Trophoblast cell (in vitro differentiated cells and primary cell): Measurements from ENCODE around the gene STAT2.

ENCODE experiments used
- DNase-seq, 2 donors: peaks; one replicate each; pipeline ENCODE4 v3.0.0-alpha.2; 2016
- H2AFZ ChIP-seq: 2 replicates; pipeline ENCODE4 v1.6.1; 2013; ENCODE audit warnings: low read length, moderate library complexity, mild to moderate bottlenecking; ENCODE audit not compliant: insufficient read depth, poor library complexity
- H2AK5ac ChIP-seq: 2 replicates; pipeline ENCODE4 v1.6.1; 2013; ENCODE audit warnings: mild to moderate bottlenecking, low read length
- H2BK120ac ChIP-seq: 2 replicates; pipeline ENCODE4 v1.6.1; 2013; ENCODE audit warnings: low read length, mild to moderate bottlenecking, moderate library complexity; ENCODE audit not compliant: insufficient read depth, poor library complexity
- H2BK12ac ChIP-seq: 2 replicates; pipeline ENCODE4 v1.6.1; 2013; ENCODE audit warnings: mild to moderate bottlenecking, low read length, moderate library complexity
- H2BK5ac ChIP-seq: 2 replicates; pipeline ENCODE4 v1.6.1; 2013; ENCODE audit warnings: low read length, low read depth, moderate library complexity, mild to moderate bottlenecking; ENCODE audit not compliant: poor library complexity
- H3K14ac ChIP-seq: 2 replicates; pipeline ENCODE4 v1.6.1; 2013; ENCODE audit warnings: mild to moderate bottlenecking, low read length
- H3K18ac ChIP-seq: 2 replicates; pipeline ENCODE4 v1.6.1; 2013; ENCODE audit warnings: mild to moderate bottlenecking, low read length
- H3K23ac ChIP-seq: 2 replicates; pipeline ENCODE4 v1.6.1; 2013; ENCODE audit warnings: low read length
- H3K27ac ChIP-seq: 2 replicates; pipeline ENCODE4 v1.5.1; 2013; ENCODE audit warnings: low read depth, mild to moderate bottlenecking, inconsistent platforms, low read length, moderate library complexity
- H3K27me3 ChIP-seq: 2 replicates; pipeline ENCODE4 v1.6.1; 2013; ENCODE audit warnings: inconsistent platforms, mild to moderate bottlenecking, low read length, moderate library complexity; ENCODE audit not compliant: insufficient read depth
- H3K36me3 ChIP-seq, 2 experiments: 1 replicate in 1 of 2; 2 replicates in 1 of 2; pipeline ENCODE4 v1.6.1; 2013; ENCODE audit warnings: low read length in 2 of 2, mild to moderate bottlenecking in 2 of 2, moderate library complexity in 1 of 2; ENCODE audit not compliant: insufficient read depth in 2 of 2, control insufficient read depth in 1 of 2
- H3K4ac ChIP-seq: 2 replicates; pipeline ENCODE4 v1.6.1; 2013; ENCODE audit warnings: low read depth, mild to moderate bottlenecking, low read length, moderate library complexity
- H3K4me1 ChIP-seq, 2 experiments: 1 replicate in 1 of 2; 2 replicates in 1 of 2; pipeline ENCODE4 v1.6.1; 2013; ENCODE audit warnings: low read length in 2 of 2, mild to moderate bottlenecking in 2 of 2, moderate library complexity in 1 of 2; ENCODE audit not compliant: insufficient read depth in 2 of 2, control insufficient read depth in 1 of 2
- H3K4me2 ChIP-seq: 2 replicates; pipeline ENCODE4 v1.6.1; 2013; ENCODE audit warnings: inconsistent platforms, mild to moderate bottlenecking, low read length, moderate library complexity
- H3K4me3 ChIP-seq: 2 replicates; pipeline ENCODE4 v1.5.1; 2013; ENCODE audit warnings: mild to moderate bottlenecking, low read depth, low read length, inconsistent platforms
- H3K79me1 ChIP-seq: one replicate; pipeline ENCODE4 v1.6.1; 2013; ENCODE audit warnings: low read length
- H3K79me2 ChIP-seq: 2 replicates; pipeline ENCODE4 v1.6.1; 2013; ENCODE audit warnings: low read length, mild to moderate bottlenecking; ENCODE audit not compliant: control insufficient read depth, insufficient read depth, poor library complexity
- H3K9ac ChIP-seq: 2 replicates; pipeline ENCODE4 v1.6.1; 2013; ENCODE audit warnings: mild to moderate bottlenecking, low read length
- H3K9me3 ChIP-seq: 2 replicates; pipeline ENCODE4 v1.6.1; 2013; ENCODE audit warnings: low read depth, mild to moderate bottlenecking, control low read depth, inconsistent platforms, low read length; ENCODE audit not compliant: insufficient read depth
- H4K12ac ChIP-seq: 2 replicates; pipeline ENCODE4 v1.6.1; 2013; ENCODE audit warnings: low read depth, mild to moderate bottlenecking, low read length, moderate library complexity
- H4K8ac ChIP-seq: 2 replicates; pipeline ENCODE4 v1.6.1; 2013; ENCODE audit warnings: low read depth, mild to moderate bottlenecking, low read length, moderate library complexity
- H4K91ac ChIP-seq: one replicate; pipeline ENCODE4 v1.6.1; 2013; ENCODE audit warnings: low read depth, mild to moderate bottlenecking, low read length, moderate library complexity
- WGBS: extraction: QIAGEN DNeasy Blood & Tissue Kit; methylation state at CpG from one replicate; pipeline ENCODE4 v1.1.7; 2013; ENCODE audit warnings: missing lambda C conversion rate; ENCODE audit not compliant: insufficient read length, insufficient coverage; ENCODE audit errors: extremely low coverage; 5-methylcytosine and 5-hydroxymethylcytosine counted together

STAT2 gene

GRCh38 chr12:56374726-56375597 is 15.1 kb upstream of the STAT2 start:
- Histone ChIP-seq H3K4ac (no peak overlapping the region), H3K79me1 (no peaks in the 10 kb centered on the region), H3K27me3 (no peaks in the 10 kb centered on the region), H3K14ac (no peak overlapping the region), H3K4me2 (no peak overlapping the region), H3K18ac (no peak overlapping the region), H3K79me2 (no peaks in the 10 kb centered on the region), H4K12ac (no peak overlapping the region), H2BK120ac (no peak overlapping the region), H3K4me3 (no peak overlapping the region), H2BK12ac (no peak overlapping the region), H4K91ac (no peak overlapping the region), H2AK5ac (no peak overlapping the region), H3K9me3 (no peaks in the 10 kb centered on the region), H3K4me1 (no peaks in the 10 kb centered on the region), H2BK5ac (no peak overlapping the region), H3K23ac (no peak overlapping the region), H2AFZ (no peak overlapping the region), H4K8ac (no peak overlapping the region), H3K36me3 (no peaks in the 10 kb centered on the region), H3K27ac (no peak overlapping the region), H3K9ac (no peak overlapping the region)
- no peak for DNase-seq
- no CpG with 5 or more reads among the region's 7 CpGs for WGBS

GRCh38 chr12:56373515-56373914 is 13.6 kb upstream of the STAT2 start:
- Histone ChIP-seq H3K27ac (no peak overlapping the region), H3K23ac (no peak overlapping the region), H2BK12ac (no peak overlapping the region), H3K4me1 (no peaks in the 10 kb centered on the region), H3K9me3 (no peaks in the 10 kb centered on the region), H3K79me1 (no peaks in the 10 kb centered on the region), H3K4ac (no peak overlapping the region), H4K8ac (no peak overlapping the region), H3K36me3 (no peaks in the 10 kb centered on the region), H3K27me3 (no peaks in the 10 kb centered on the region), H3K4me3 (no peak overlapping the region), H3K79me2 (no peaks in the 10 kb centered on the region), H3K4me2 (no peak overlapping the region), H4K12ac (no peak overlapping the region), H2AK5ac (no peak overlapping the region), H3K9ac (no peak overlapping the region), H2AFZ (no peak overlapping the region), H4K91ac (no peak overlapping the region), H3K14ac (no peak overlapping the region), H2BK120ac (no peak overlapping the region), H2BK5ac (no peak overlapping the region), H3K18ac (no peak overlapping the region)
- DNase-seq: no peak
- no CpG with 5 or more reads among the region's 1 CpG for WGBS

GRCh38 chr12:56366948-56367347 is 7.0 kb upstream of the STAT2 start:
- no peak overlapping the region for H3K23ac ChIP-seq
- no peak overlapping the region for H2AFZ ChIP-seq
- no peak overlapping the region for H3K4ac ChIP-seq
- no peaks in the 10 kb centered on the region for H3K79me2 ChIP-seq
- no peaks in the 10 kb centered on the region for H3K79me1 ChIP-seq
- H3K4me1 ChIP-seq: no peaks in the 10 kb centered on the region
- no peak overlapping the region for H2BK120ac ChIP-seq
- H3K27ac ChIP-seq: no peak overlapping the region
- no peaks in the 10 kb centered on the region for H3K27me3 ChIP-seq
- H2BK5ac ChIP-seq: no peak overlapping the region
- no peak overlapping the region for H2AK5ac ChIP-seq
- H4K8ac ChIP-seq: no peak overlapping the region
- no peaks in the 10 kb centered on the region for H3K36me3 ChIP-seq
- no CpG with 5 or more reads among the region's 3 CpGs for WGBS
- no peak overlapping the region for H3K4me2 ChIP-seq
- no peaks in the 10 kb centered on the region for H3K9me3 ChIP-seq
- H3K4me3 ChIP-seq: no peak overlapping the region
- no peak overlapping the region for H4K91ac ChIP-seq
- no peak for DNase-seq
- no peak overlapping the region for H4K12ac ChIP-seq
- H2BK12ac ChIP-seq: no peak overlapping the region
- H3K14ac ChIP-seq: no peak overlapping the region
- H3K18ac ChIP-seq: no peak overlapping the region
- no peak overlapping the region for H3K9ac ChIP-seq

GRCh38 chr12:56362130-56363059 is 2.5 kb upstream of the STAT2 start, which contains the start of gene APOF:
Gene APOF, minus strand, starts transcription at chr12:56362857. Its CDS starts 112 bp downstream, at chr12:56362745.
- Histone ChIP-seq H2AK5ac (no peak within 1 kb of the TSS), H4K8ac (no peak within 1 kb of the TSS), H3K9ac (no peak within 1 kb of the TSS), H2AFZ (no peak within 1 kb of the TSS), H3K14ac (no peak within 1 kb of the TSS), H3K27me3 (no peaks in the 10 kb centered on the region), H3K23ac (no peak within 1 kb of the TSS), H3K9me3 (no peaks in the 10 kb centered on the region), H2BK120ac (no peak within 1 kb of the TSS), H2BK12ac (no peak within 1 kb of the TSS), H3K4ac (no peak within 1 kb of the TSS), H3K4me3 (no peak within 1 kb of the TSS), H2BK5ac (no peak within 1 kb of the TSS), H3K27ac (no peak within 1 kb of the TSS), H3K4me2 (no peak within 1 kb of the TSS), H4K91ac (no peak within 1 kb of the TSS), H4K12ac (no peak within 1 kb of the TSS), H3K79me1 (peaks cover 5% of the 10 kb centered on the region), H3K36me3 (no peaks in the 10 kb centered on the region), H3K4me1 (no peaks in the 10 kb centered on the region), H3K18ac (no peak within 1 kb of the TSS), H3K79me2 (peaks cover 5% of the 10 kb centered on the region)
- no peak for DNase-seq
- no CpG with 5 or more reads among the region's 10 CpGs for WGBS
